M059J (cell line): Measurements from ENCODE around the gene MSL3B.
"Not testable (repeated sequence)": the region's sequence is repeated elsewhere in the genome, so short reads cannot be mapped to it uniquely, and the experiment has no call there.

Source experiments
- DNase-seq: peaks from one replicate; pipeline ENCODE4 v3.0.0-alpha.2; 2012; ENCODE audit warnings: low read depth

MSL3B gene

GRCh38 chr2:233867993-233868532 lies at the start of gene MSL3B:
TSS of gene MSL3B (minus strand) at chr2:233868386.
- DNase-seq: peak; percentile 42

DNA sequence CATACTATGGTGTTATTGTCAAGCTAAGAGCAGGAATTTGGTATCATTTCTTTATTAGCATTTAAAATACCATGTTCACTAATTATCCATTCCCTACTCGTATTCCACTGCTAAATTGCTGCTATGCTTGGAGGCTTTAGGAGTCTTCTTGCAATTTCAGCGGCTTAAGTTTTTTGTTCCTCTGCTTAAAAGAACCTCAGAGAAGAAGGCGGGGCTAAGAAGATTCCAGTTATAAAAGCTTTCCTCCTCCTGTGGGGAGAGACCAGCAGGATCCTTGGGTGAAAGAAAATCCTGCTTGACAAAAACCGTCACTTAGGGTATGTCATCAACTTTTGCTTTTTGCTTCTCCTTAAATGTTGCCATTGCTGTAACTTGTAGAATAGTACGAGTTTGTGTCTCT lies 48.9 kb upstream of the MSL3B start, which contains the start of gene TRPM8:
TRPM8 (plus strand) TSS at position 258 of the 400 bp plus-strand sequence. CDS start 9,165 bp downstream, outside the sequence.
- DNase-seq: no peak

- DNase-seq: peak; percentile 10
Observed at GRCh38 chr2:233915128-233915527, 46.9 kb upstream of the MSL3B start.

GRCh38 chr2:233912691-233913423 lies 44.7 kb upstream of the MSL3B start:
- peak; percentile 36 for DNase-seq

DNA sequence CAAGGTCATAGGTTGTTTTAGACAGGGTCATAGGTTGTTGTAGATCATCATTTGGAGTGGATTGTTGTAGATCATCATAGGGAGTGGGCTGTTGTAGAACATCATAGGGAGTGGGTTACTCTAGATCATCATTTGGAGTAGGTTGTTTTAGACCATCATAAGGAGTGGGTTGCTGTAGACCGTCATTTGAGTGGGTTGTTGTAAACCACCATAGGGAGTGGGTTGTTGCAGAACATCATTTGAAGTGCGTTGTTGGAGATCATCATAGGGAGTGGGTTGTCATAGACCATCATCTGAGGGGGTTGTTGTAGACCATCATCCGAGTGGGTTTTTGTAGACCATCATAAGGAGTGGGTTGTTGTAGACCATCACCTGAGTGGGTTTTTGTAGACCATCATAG lies 39.4 kb upstream of the MSL3B start:
- no peak for DNase-seq

DNA sequence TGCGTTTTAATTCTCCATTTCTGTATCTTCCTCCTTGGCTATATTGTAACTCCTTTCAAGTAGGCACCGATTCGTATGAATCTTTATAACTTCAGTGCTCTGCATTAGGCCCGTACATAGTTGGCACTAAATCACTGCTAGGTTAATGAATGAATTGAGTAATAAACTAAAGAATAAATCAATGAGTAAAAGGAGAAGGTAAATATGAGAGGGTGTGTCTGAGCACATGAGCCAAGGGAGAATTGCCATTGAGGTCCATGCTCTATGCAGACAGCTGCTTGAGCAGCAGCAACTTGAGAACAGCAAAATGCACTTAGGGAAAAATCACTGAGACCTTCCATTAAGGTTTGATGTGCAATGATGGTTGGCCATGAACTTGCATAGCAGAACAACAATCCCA lies 37.8 kb upstream of the MSL3B start:
- no peak for DNase-seq

DNA sequence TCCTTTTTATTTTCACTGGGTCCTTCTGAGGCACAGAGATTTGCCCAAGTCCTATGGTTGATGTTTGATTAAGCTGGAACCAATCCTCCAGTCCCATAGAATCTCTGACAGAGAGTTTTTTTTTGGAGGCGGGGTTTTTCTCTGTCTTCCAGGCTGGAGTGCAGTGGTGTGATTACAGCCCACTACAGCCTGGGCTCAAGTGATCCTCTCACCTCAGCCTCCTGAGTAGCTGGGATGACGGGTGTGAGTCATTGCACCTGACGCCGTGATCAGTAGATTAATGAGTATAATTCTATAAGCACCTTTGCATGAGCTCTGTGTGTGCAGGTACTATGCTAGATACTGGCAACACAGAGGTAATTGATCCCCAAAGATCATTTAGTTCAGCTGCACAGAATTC lies 33.7 kb upstream of the MSL3B start:
- no peak for DNase-seq

DNA sequence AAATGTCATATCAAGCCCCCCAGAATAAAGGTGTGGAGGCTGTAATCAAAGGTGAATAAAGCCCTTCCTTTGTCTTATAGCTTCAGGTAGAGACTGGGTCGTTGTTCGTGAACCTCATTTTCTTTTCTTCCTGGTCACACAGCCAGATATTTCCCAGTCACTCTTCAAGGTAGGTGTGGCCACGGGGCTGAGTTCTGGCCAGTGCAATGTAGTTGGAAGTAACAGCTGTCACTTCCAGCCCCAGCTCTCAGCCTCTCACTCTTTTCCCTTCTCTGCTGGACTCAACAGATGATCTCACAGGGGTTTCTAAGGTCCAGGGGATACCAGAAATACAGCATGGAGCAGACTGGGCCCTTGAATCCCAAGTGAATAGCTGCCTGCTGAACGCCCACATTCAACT lies 33.2 kb upstream of the MSL3B start:
- no peak for DNase-seq

GRCh38 chr2:233896253-233896652 lies 28.1 kb upstream of the MSL3B start:
- not testable (repeated sequence) for DNase-seq

DNA sequence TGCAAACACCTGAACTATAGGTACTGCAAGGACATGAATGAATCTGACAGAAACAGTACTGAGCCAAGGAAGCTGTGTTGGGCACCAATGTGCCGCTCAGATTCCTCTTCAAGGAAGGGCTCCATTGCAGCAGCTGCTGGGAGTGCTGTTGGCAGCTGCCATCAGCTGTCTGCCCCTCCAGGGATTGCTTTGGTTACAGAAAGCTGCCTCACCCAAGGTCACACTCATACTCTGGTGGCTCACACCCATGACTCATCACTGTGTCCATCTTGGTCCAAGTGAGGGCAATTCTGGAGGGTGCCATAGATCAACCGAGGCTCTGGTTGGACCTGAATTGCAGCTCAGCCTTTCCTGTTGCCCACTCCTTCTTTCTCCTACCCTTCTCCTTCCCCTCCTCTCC lies 24.6 kb upstream of the MSL3B start:
- peak; percentile 57 for DNase-seq

GRCh38 chr2:233882353-233882752 lies 14.2 kb upstream of the MSL3B start:
- DNase-seq: no peak

DNA sequence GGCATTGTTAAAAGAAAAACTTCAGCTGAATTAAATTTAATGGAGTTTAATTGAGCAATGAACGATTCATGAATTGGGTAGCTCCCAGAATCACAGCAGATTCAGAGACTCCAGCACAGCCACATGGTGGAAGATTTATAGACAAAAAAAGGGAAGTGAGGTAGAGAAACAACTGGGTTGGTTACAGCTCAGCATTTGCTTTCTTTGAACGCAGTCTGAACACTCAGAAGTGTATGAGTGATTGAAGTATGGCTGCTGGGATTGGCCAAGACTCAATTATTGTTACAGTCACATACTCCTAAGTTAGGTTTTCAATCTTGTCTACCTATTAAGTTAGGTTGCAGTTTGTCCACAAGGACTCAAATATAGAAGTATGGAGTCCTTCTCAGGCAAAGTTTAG lies 3.9 kb upstream of the MSL3B start:
- DNase-seq: not testable (repeated sequence)

- DNase-seq: no peak
Observed at GRCh38 chr2:233871432-233871831, 3.2 kb upstream of the MSL3B start.

DNA sequence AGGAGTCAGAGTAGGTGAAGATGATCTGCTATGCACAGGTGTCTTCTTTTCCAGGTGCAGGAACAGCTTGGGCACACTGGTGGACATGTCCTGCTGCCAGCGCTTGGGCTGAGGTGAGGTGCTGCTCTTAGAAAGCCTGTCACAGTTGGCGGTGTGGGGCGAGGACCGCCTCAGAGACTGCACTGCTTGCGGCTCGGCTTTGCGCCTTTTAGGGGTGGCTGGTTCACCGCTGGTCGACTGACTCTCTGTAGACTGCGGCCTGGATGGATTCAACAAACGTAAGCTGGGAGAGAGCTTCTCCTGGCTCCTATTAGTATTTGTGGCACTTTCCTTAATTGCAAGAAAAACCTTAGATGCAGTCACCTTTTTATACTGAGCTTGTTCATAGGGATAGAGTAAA lies 1.7 kb downstream of the MSL3B start:
- no peak for DNase-seq

- no peak for DNase-seq
Observed at GRCh38 chr2:233865838-233866237, 2.3 kb downstream of the MSL3B start.

DNA sequence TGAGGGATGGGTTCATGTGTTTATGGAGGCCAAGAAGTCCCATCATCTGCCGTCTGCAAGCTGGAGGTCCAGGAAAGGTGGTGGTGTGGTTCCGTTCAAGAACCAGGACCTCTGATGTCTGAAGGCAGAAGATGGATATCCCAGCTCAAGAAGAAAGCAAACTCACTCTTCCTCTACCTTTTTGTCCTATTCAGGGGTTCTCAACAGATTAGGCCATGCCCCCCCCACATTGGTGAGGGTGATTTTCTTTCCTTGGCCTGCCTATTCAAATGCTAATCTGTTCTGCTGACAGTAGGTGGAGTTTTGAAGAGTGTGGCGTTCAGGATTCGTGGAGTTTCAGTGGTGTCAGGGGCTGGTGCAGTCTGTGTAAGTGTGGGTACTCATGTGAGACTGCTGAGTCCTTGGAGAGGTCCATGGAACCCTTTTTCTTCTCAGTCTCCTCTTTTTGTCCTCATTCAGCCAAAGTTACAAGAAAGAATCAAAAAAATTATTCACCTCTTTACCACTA lies 5.9 kb downstream of the MSL3B start:
- no peak for DNase-seq

DNA sequence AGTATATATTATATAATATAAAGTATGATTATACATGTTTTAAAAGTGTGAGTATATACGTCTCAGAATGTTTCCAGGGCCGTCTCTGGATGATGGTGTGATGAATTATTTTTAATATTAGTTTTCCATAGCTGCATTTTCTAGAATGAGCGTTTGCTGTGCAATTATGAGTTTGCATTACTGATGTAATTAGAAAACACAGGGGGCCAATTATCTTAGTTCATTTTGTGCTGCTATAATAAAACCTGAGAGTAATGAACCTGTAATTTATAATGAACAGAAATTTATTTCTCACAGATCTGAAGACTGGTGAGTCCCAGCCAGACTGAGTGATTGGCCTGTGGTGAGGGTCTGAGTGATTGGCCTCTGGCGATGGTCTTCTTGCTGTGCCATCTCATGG lies 9.9 kb downstream of the MSL3B start:
- no peak for DNase-seq

DNA sequence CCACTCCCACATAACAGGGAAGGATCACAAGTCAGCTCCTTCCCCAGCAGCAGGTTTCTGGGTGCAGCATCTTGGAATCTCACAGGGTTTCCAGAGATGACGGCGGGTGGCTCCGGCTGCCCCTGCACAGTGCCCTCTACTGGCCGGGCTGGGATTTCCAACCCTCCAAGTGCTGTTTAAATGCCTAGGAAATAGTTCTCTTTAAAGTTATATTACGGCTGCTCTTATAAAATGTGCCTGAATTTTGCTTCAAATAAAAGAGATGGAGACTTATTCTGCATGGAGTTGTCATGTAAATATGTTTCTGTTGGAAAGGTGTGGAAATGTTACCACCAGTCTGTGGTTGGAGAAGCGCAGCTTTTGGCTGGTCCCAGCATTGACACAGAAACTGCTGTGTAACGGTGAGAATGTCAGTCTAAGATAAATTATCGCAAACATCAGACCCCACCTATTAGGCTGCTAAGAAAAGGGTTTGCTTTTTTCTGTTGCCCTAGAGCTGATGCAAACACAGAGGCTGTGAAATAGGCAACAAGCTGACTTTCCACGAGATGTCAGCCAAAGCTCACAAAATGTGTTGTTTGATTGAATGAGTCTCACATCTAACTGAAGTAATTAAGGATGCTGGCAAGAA lies 10.6 kb downstream of the MSL3B start:
- peak; percentile 46 for DNase-seq

DNA sequence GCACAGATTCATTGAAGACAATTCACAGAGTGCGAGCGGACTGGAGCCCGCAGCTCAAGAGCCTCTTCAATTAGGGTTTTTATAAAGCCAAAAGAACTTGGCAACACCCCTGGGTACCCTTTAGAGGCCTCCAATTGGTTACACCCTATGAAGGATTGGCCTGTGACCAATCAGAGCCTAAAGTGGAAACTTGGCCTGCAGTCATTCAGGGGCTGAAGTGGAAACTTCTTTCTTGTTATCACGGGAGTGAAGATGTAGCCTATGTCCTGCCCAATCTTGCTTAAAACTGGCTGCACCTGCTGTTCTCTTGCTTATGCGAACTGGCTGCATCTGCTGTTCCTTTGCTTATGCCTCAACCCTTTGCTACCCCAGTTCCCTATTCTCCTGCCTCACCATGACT lies 12.0 kb downstream of the MSL3B start:
- DNase-seq: no peak

- DNase-seq: no peak
Observed at GRCh38 chr2:233855345-233855744, 12.8 kb downstream of the MSL3B start.

GRCh38 chr2:233854241-233854981 lies 13.8 kb downstream of the MSL3B start, which contains the start of gene HJURP:
TSS of gene HJURP (minus strand) at chr2:233854535. CDS start at chr2:233854500, 35 bp downstream.
- DNase-seq: peak; percentile 95

GRCh38 chr2:233853883-233854240 lies 14.3 kb downstream of the MSL3B start:
- DNase-seq: no peak
